Naive thymus-derived CD4-positive, alpha-beta T cell (primary cell): Measurements from ENCODE around the gene DDX50. TPM values are rescaled to one million over a fixed set of nuclear protein-coding genes. Genes with fewer than 3 reads are reported as not detected.

Source experiments
- ATAC-seq: fragments of 150-1000 bp; cut with Tn5 transposase; 2 replicates; pipeline ENCODE4 v1.10.0; 2021; ENCODE audit warnings: mild to moderate bottlenecking, moderate library complexity
- CTCF ChIA-PET: fragments of 350-600 bp; sonication (Branson Sonifier 250); formaldehyde crosslinking; loops from one replicate; lab custom pipeline; 2021; ENCODE audit warnings: antibody characterized with exemption; lab: Charles Lee
- POLR2A ChIA-PET: fragments of 350-600 bp; sonication (Branson Sonifier 250); formaldehyde crosslinking; loops from one replicate; lab custom pipeline; 2021; ENCODE audit warnings: antibody characterized with exemption, inconsistent platforms; lab: Charles Lee
- DNase-seq, 9 donors: peaks; one replicate each; pipeline versions ENCODE4 v3.0.0 to v3.0.0-alpha.2; 2020 to 2022; ENCODE audit warnings: mixed read lengths in 1 of 9
- H3K27ac ChIP-seq: one replicate; pipeline ENCODE4 v1.7.0; 2013; ENCODE audit warnings: mild to moderate bottlenecking, low read depth, low read length, moderate library complexity
- H3K27me3 ChIP-seq, 2 donors: one replicate each; pipeline ENCODE4 v1.7.0; 2013; ENCODE audit warnings: low read length in 2 of 2, mild to moderate bottlenecking in 2 of 2, moderate library complexity in 2 of 2; ENCODE audit not compliant: control insufficient read depth in 2 of 2, insufficient read depth in 2 of 2
- H3K36me3 ChIP-seq, 3 experiments: 1 replicate in 2 of 3; 2 replicates in 1 of 3; pipeline ENCODE4 v1.7.0; 2013; ENCODE audit warnings: low read length in 3 of 3, mild to moderate bottlenecking in 3 of 3, moderate library complexity in 1 of 3; ENCODE audit not compliant: insufficient read depth in 3 of 3, control insufficient read depth in 2 of 3
- H3K4me1 ChIP-seq, 2 donors: one replicate each; pipeline ENCODE4 v1.7.0; 2013; ENCODE audit warnings: low read length in 2 of 2, mild to moderate bottlenecking in 2 of 2, moderate library complexity in 1 of 2; ENCODE audit not compliant: control insufficient read depth in 2 of 2, insufficient read depth in 2 of 2
- H3K4me3 ChIP-seq: 2 replicates; pipeline ENCODE4 v1.7.0; 2013; ENCODE audit warnings: mild to moderate bottlenecking, low read length
- H3K9me3 ChIP-seq, 3 experiments: 1 replicate in 2 of 3; 2 replicates in 1 of 3; pipeline ENCODE4 v1.7.0; 2013; ENCODE audit warnings: low read length in 3 of 3; ENCODE audit not compliant: control insufficient read depth in 2 of 3
- H3K27ac Mint-ChIP-seq, 9 donors: one replicate each; pipeline ENCODE4 v1.8.0; 2020 to 2022; ENCODE audit warnings: mixed read lengths in 9 of 9, mild to moderate bottlenecking in 8 of 9, moderate library complexity in 5 of 9, inconsistent platforms in 2 of 9
- H3K27me3 Mint-ChIP-seq, 5 donors: one replicate each; pipeline ENCODE4 v1.8.0; 2021 to 2022; ENCODE audit warnings: mixed read lengths in 5 of 5, mild to moderate bottlenecking in 1 of 5
- H3K36me3 Mint-ChIP-seq, 5 donors: one replicate each; pipeline ENCODE4 v1.8.0; 2020 to 2022; ENCODE audit warnings: mixed read lengths in 5 of 5, mild to moderate bottlenecking in 3 of 5, inconsistent platforms in 1 of 5
- H3K4me1 Mint-ChIP-seq, 7 donors: one replicate each; pipeline ENCODE4 v1.8.0; 2020 to 2022; ENCODE audit warnings: mixed read lengths in 7 of 7, mild to moderate bottlenecking in 3 of 7, inconsistent platforms in 1 of 7
- H3K4me3 Mint-ChIP-seq, 10 donors: one replicate each; pipeline ENCODE4 v1.8.0; 2020 to 2022; ENCODE audit warnings: mild to moderate bottlenecking in 10 of 10, mixed read lengths in 10 of 10, moderate library complexity in 6 of 10, inconsistent platforms in 2 of 10
- H3K9me3 Mint-ChIP-seq, 11 donors: one replicate each; pipeline ENCODE4 v1.8.0; 2020 to 2022; ENCODE audit warnings: mixed read lengths in 11 of 11, mild to moderate bottlenecking in 4 of 11, inconsistent platforms in 1 of 11, moderate library complexity in 1 of 11
- intact Hi-C, 2 donors: fragments of 100-400 bp; cut with micrococcal nuclease; formaldehyde crosslinking; loops; one replicate each; pipeline ENCODE4 v1.15.1; 2023
- polyA plus RNA-seq, 2 donors: library from polyadenylated mRNA; unstranded; fragments of 300-500 nt; fragmentation: Illumina TruSeq; gene quantifications; one replicate each; pipeline ENCODE4 v1.2.3, GENCODE V29; 2021
- total RNA-seq, 6 experiments: library from RNA in 5 of 6; stranded (reverse) in 5 of 6; gene quantifications; 1 replicate in 5 of 6; 2 replicates in 1 of 6; pipeline ENCODE4 v1.2.3 and lab custom pipeline; 2021 to 2026

DDX50 gene
- total and polyA plus RNA-seq, 7 experiments from 2014 or later = 28.3 to 49.3 (median 41.6) TPM

GRCh38 chr10:68954904-68955303 is 53.8 kb downstream of the DDX50 start:
- Mint-ChIP-seq H3K9me3 (no peaks in the 10 kb centered on the region), H3K27ac (peak overlapping the region in 8 of 9 donors; percentile 46 to 99 (median 88)), H3K27me3 (no peaks in the 10 kb centered on the region), H3K36me3 (peaks cover 4 to 21% (median 7%) of the 10 kb centered on the region in 5 donors), H3K4me3 (peak overlapping the region; percentile 45 to 100 (median 94)), H3K4me1 (peaks cover 12 to 45% (median 27%) of the 10 kb centered on the region in 7 donors)
- Histone ChIP-seq H3K4me1 (peaks cover 7 to 11% of the 10 kb centered on the region in 2 donors), H3K27me3 (no peaks in the 10 kb centered on the region), H3K9me3 (no peaks in the 10 kb centered on the region), H3K36me3 (peaks cover 0 to 9% (median 2%) of the 10 kb centered on the region in 3 experiments), H3K4me3 (no peak overlapping the region), H3K27ac (peak overlapping the region; percentile 97)
- DNase-seq = no peak
- no peak for ATAC-seq
- intact Hi-C loops = loop anchor here (1.0 to 10.0 kb wide), 7 partner anchors 138 to 1106 kb away; partner anchors contain the start of genes RUFY2 (in 1 of the 2), SIRT1 (in 1 of the 2) and SUPV3L1 (in 1 of the 2)
- ChIA-PET POLR2A (interaction anchor here (1.0 to 1.7 kb wide), 5 partner anchors 12 to 278 kb away, joined by 3 to 11 read pairs (median 5); no protein-coding TSS in a partner anchor), CTCF (interaction anchor here (0.6 to 1.6 kb wide), 3 partner anchors 90 to 168 kb away, joined by 3 to 11 read pairs (median 3); no protein-coding TSS in a partner anchor)

GRCh38 chr10:68955355-68955831 is 54.3 kb downstream of the DDX50 start:
- CTCF ChIA-PET = interaction anchor here (0.6 to 1.6 kb wide), 6 partner anchors 135 to 347 kb away, joined by 3 to 11 read pairs (median 3); no protein-coding TSS in a partner anchor
- Mint-ChIP-seq H3K36me3 (peaks cover 7 to 23% (median 10%) of the 10 kb centered on the region in 5 donors), H3K27me3 (no peaks in the 10 kb centered on the region), H3K4me1 (peaks cover 15 to 48% (median 30%) of the 10 kb centered on the region in 7 donors), H3K9me3 (no peaks in the 10 kb centered on the region), H3K4me3 (peak overlapping the region; percentile 91 to 100 (median 98)), H3K27ac (peak overlapping the region; percentile 96 to 100 (median 99))
- POLR2A ChIA-PET = interaction anchor here (0.7 to 2.0 kb wide), 12 partner anchors 13 to 458 kb away, joined by 3 to 11 read pairs (median 5); partner anchors contain the start of gene KIFBP
- Histone ChIP-seq H3K27me3 (no peaks in the 10 kb centered on the region), H3K27ac (peak overlapping the region; percentile 97), H3K4me1 (peaks cover 7 to 11% of the 10 kb centered on the region in 2 donors), H3K4me3 (peak overlapping the region; percentile 71), H3K36me3 (peaks cover 0 to 14% (median 5%) of the 10 kb centered on the region in 3 experiments), H3K9me3 (no peaks in the 10 kb centered on the region)
- intact Hi-C loops = loop anchor here (1.0 to 10.0 kb wide), 7 partner anchors 138 to 1106 kb away; partner anchors contain the start of genes RUFY2 (in 1 of the 2), SIRT1 (in 1 of the 2) and SUPV3L1 (in 1 of the 2)
- DNase-seq (peak in 2 of 9 donors; percentile 26 to 36), ATAC-seq (peak; percentile 14)

- Mint-ChIP-seq H3K36me3 (peaks cover 7 to 23% (median 10%) of the 10 kb centered on the region in 5 donors), H3K27ac (peak within 1 kb of the TSS; percentile 96 to 100 (median 99)), H3K27me3 (no peaks in the 10 kb centered on the region), H3K9me3 (no peaks in the 10 kb centered on the region), H3K4me3 (peak within 1 kb of the TSS; percentile 91 to 100 (median 98)), H3K4me1 (peaks cover 15 to 53% (median 33%) of the 10 kb centered on the region in 7 donors)
- H3K4me3 ChIP-seq = peak within 1 kb of the TSS; percentile 71
- H3K27me3 ChIP-seq = no peaks in the 10 kb centered on the region
- ATAC-seq (peak; percentile 89), DNase-seq (peak; percentile 70 to 94 (median 89))
- H3K36me3 ChIP-seq = peaks cover 0 to 20% (median 6%) of the 10 kb centered on the region in 3 experiments
- H3K27ac ChIP-seq = peak within 1 kb of the TSS; percentile 97
- POLR2A ChIA-PET = interaction anchor here (0.7 to 2.0 kb wide), 13 partner anchors 14 to 458 kb away, joined by 3 to 11 read pairs (median 5); partner anchors contain the start of gene KIFBP
- CTCF ChIA-PET = interaction anchor here (0.6 to 1.6 kb wide), 5 partner anchors 134 to 346 kb away, joined by 3 to 11 read pairs (median 3); no protein-coding TSS in a partner anchor
- intact Hi-C loops = loop anchor here (1.0 to 10.0 kb wide), 17 partner anchors 32 to 1107 kb away; partner anchors contain the start of genes CCAR1 (in 2 of the 2), DDX50 (in 2 of the 2), SLC25A16 (in 2 of the 2) and KIFBP (in 1 of the 2)
- no peaks in the 10 kb centered on the region for H3K9me3 ChIP-seq
- H3K4me1 ChIP-seq = peaks cover 7 to 11% of the 10 kb centered on the region in 2 donors
Observed at GRCh38 chr10:68955832-68956532, 54.9 kb downstream of the DDX50 start, which contains the start of gene DDX21. Gene DDX21 (plus strand): TSS chr10:68956170. CDS start chr10:68956226, 56 bp downstream.

GRCh38 chr10:68957284-68957615 is 56.1 kb downstream of the DDX50 start:
- DNase-seq (no peak), ATAC-seq (no peak)
- H3K4me3 ChIP-seq = peak overlapping the region; percentile 71
- H3K4me1 ChIP-seq = peaks cover 11% of the 10 kb centered on the region in 2 donors
- Mint-ChIP-seq H3K36me3 (peaks cover 10 to 27% (median 13%) of the 10 kb centered on the region in 5 donors), H3K27ac (peak overlapping the region; percentile 96 to 100 (median 99)), H3K4me3 (peak overlapping the region; percentile 91 to 100 (median 98)), H3K9me3 (no peaks in the 10 kb centered on the region), H3K27me3 (no peaks in the 10 kb centered on the region), H3K4me1 (peaks cover 17 to 63% (median 40%) of the 10 kb centered on the region in 7 donors)
- no peaks in the 10 kb centered on the region for H3K9me3 ChIP-seq
- ChIA-PET CTCF (interaction anchor here (1.5 kb wide), 1 partner anchor 609 kb away, joined by 3 read pairs; no protein-coding TSS in a partner anchor), POLR2A (interaction anchor here (1.3 to 2.0 kb wide), 3 partner anchors 13 to 135 kb away, joined by 3 to 11 read pairs (median 5); no protein-coding TSS in a partner anchor)
- intact Hi-C loops = loop anchor here (1.0 to 10.0 kb wide), 9 partner anchors 31 to 1072 kb away; partner anchors contain the start of genes CCAR1 (in 2 of the 2), KIFBP (in 1 of the 2), RUFY2 (in 1 of the 2) and SIRT1 (in 1 of the 2)
- H3K27ac ChIP-seq = peak overlapping the region; percentile 97
- H3K27me3 ChIP-seq = no peaks in the 10 kb centered on the region
- H3K36me3 ChIP-seq = peaks cover 6 to 31% (median 18%) of the 10 kb centered on the region in 3 experiments

- ChIA-PET CTCF (interaction anchor here (0.7 to 1.5 kb wide), 3 partner anchors 42 to 609 kb away, joined by 3 read pairs; no protein-coding TSS in a partner anchor), POLR2A (interaction anchor here (1.3 kb wide), 1 partner anchor 15 kb away, joined by 3 read pairs; no protein-coding TSS in a partner anchor)
- Mint-ChIP-seq H3K36me3 (peaks cover 10 to 28% (median 13%) of the 10 kb centered on the region in 5 donors), H3K27me3 (no peaks in the 10 kb centered on the region), H3K27ac (peak overlapping the region; percentile 96 to 100 (median 99)), H3K4me3 (peak overlapping the region; percentile 91 to 100 (median 98)), H3K4me1 (peaks cover 18 to 65% (median 40%) of the 10 kb centered on the region in 7 donors), H3K9me3 (no peaks in the 10 kb centered on the region)
- Histone ChIP-seq H3K27me3 (no peaks in the 10 kb centered on the region), H3K27ac (peak overlapping the region; percentile 97), H3K9me3 (no peaks in the 10 kb centered on the region), H3K4me3 (peak overlapping the region; percentile 71), H3K36me3 (peaks cover 7 to 35% (median 22%) of the 10 kb centered on the region in 3 experiments), H3K4me1 (peaks cover 11% of the 10 kb centered on the region in 2 donors)
- DNase-seq = no peak
- intact Hi-C loops = loop anchor here (1.0 to 10.0 kb wide), 9 partner anchors 31 to 1073 kb away; partner anchors contain the start of genes CCAR1 (in 2 of the 2), KIFBP (in 1 of the 2), RUFY2 (in 1 of the 2) and SIRT1 (in 1 of the 2)
- ATAC-seq = no peak
Observed at GRCh38 chr10:68957654-68958053, 56.5 kb downstream of the DDX50 start.
